Measurements from ENCODE around the gene DNMBP.

The DNMBP gene

DNA sequence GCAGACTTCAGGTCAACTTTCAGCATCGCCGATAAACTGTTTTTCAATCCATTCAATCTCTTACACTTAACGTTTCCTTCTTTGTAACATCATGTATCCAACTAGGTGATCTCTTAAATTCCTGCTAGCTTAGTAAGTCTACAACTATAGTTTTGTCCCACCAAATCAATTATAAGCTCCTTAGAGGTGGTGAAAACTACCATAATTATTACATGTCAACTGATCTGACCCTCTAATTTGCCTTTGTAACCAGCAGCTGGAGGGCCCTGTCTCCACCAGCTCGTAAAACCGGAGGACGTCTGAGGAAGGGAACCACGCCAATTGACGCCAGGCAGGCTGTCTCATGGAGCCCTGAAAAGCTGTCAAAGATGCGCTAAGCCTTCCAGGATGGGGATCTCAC, 113.9 kb downstream of the DNMBP start:
- TF ChIP-seq ZBTB7A (IDR thresholded peaks at IDR 0.05; ENCODE audit: low read depth) (no peak), CEBPB (IDR thresholded peaks at IDR 0.05) (no peak), RAD21 (IDR thresholded peaks at IDR 0.05; ENCODE audit: low read depth) (no peak), NFIC (IDR thresholded peaks at IDR 0.05) (no peak), REST (IDR thresholded peaks at IDR 0.05; ENCODE audit: low read depth) (no peak), USF1 (IDR thresholded peaks at IDR 0.05) (no peak), YY1 (IDR thresholded peaks at IDR 0.05; ENCODE audit: low read depth) (no peak), TAF1 (IDR thresholded peaks at IDR 0.05; ENCODE audit: low read depth) (no peak), CREB1 (IDR thresholded peaks at IDR 0.05; ENCODE audit: low read depth) (no peak), TEAD4 (IDR thresholded peaks at IDR 0.05) (no peak), FOXM1 (IDR thresholded peaks at IDR 0.05; ENCODE audit: borderline replicate concordance, low read depth) (no peak), EP300 (IDR thresholded peaks at IDR 0.05; ENCODE audit: borderline replicate concordance) (no peak), TCF12 (IDR thresholded peaks at IDR 0.05; ENCODE audit: low read depth) (no peak), EGR1 (IDR thresholded peaks at IDR 0.05) (no peak)
- TF ChIP-seq, protein P1, sequence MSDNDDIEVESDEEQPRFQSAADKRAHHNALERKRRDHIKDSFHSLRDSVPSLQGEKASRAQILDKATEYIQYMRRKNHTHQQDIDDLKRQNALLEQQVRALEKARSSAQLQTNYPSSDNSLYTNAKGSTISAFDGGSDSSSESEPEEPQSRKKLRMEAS (IDR thresholded peaks at IDR 0.05) = no peak

DNA sequence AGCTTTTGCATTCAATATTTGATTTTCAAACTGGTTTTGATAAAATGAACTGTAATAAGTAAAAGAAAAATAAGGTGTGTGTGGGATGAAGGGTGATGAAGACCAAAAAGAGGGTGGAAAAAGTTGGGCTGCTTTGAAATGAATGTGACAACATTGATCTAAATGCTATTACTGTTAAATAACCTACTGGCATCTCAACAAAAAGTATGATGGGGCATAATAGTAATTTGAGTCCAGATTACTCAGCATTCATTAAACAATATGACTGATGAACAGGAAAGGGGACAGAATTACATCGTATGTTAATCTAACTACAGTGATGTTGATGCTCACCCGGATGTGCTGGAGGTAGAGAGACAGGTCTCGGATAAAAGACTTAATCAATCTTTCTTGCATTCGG, 115.1 kb downstream of the DNMBP start:
- TF ChIP-seq CEBPB (IDR thresholded peaks at IDR 0.05) (no peak), EGR1 (IDR thresholded peaks at IDR 0.05) (no peak), NFIC (IDR thresholded peaks at IDR 0.05) (no peak), TAF1 (IDR thresholded peaks at IDR 0.05; ENCODE audit: low read depth) (no peak), TCF12 (IDR thresholded peaks at IDR 0.05; ENCODE audit: low read depth) (no peak), EP300 (IDR thresholded peaks at IDR 0.05; ENCODE audit: borderline replicate concordance) (no peak), YY1 (IDR thresholded peaks at IDR 0.05; ENCODE audit: low read depth) (no peak), TEAD4 (IDR thresholded peaks at IDR 0.05) (no peak)

GRCh38 chr10:99888622-99889021, 121.1 kb downstream of the DNMBP start:
- TF ChIP-seq FOXM1 (IDR thresholded peaks at IDR 0.05; ENCODE audit: borderline replicate concordance, low read depth) = no peak
- TF ChIP-seq EGR1 (IDR thresholded peaks at IDR 0.05) = no peak
- no peak for TF ChIP-seq TEAD4 (IDR thresholded peaks at IDR 0.05)
- TF ChIP-seq TAF1 (IDR thresholded peaks at IDR 0.05; ENCODE audit: low read depth) = no peak
- TF ChIP-seq USF1 (IDR thresholded peaks at IDR 0.05) = no peak
- no peak for TF ChIP-seq CREB1 (IDR thresholded peaks at IDR 0.05; ENCODE audit: low read depth)
- no peak for TF ChIP-seq YY1 (IDR thresholded peaks at IDR 0.05; ENCODE audit: low read depth)

DNA sequence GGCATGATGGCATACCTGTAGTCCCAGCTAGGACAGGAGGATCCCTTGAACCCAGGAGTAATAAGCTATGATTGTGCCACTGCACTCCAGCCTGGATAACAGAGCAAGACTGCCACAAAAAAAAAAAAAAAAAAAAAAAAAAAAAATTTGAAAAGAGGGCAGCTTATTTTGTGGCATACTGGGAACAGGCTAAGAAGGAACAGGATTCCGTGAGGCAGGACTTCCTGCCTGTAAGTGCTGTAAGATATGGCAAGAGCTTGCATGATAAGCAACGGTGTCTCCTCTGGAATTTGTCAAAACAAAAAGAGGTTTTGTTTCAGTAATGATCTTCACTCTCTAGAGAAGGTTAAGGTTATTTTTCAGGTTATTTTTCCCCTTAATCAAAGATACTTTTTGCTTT, 126.2 kb downstream of the DNMBP start:
- TF ChIP-seq TEAD4 (IDR thresholded peaks at IDR 0.05) (no peak), YY1 (IDR thresholded peaks at IDR 0.05; ENCODE audit: low read depth) (no peak), ZBTB7A (IDR thresholded peaks at IDR 0.05; ENCODE audit: low read depth) (no peak), RAD21 (IDR thresholded peaks at IDR 0.05; ENCODE audit: low read depth) (no peak), NFIC (IDR thresholded peaks at IDR 0.05) (no peak), EP300 (IDR thresholded peaks at IDR 0.05; ENCODE audit: borderline replicate concordance) (no peak), FOXM1 (IDR thresholded peaks at IDR 0.05; ENCODE audit: borderline replicate concordance, low read depth) (no peak), USF1 (IDR thresholded peaks at IDR 0.05) (no peak)
- TF ChIP-seq, protein P1 (IDR thresholded peaks at IDR 0.05) = no peak

DNA sequence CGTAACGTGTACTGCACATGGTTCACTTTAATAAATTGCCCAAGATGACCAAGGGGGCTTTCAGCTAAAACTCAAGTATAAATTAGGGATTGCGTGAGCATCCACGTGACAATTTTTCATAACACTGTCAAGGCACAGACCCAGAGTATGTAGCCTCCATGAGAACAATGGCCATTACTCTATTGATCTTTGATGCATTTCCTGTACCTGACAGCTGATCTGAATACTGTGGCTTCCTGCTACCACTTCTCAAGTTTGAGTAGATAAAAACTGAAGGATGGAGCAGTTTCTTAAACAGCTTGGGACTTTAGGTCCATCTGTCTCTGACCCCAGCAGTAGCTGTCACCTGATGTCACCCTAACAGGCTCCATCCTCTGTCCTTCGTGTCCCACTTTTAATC, 128.4 kb downstream of the DNMBP start:
- no peak for TF ChIP-seq EGR1 (IDR thresholded peaks at IDR 0.05)
- TF ChIP-seq TCF12 (IDR thresholded peaks at IDR 0.05; ENCODE audit: low read depth) = no peak
- TF ChIP-seq FOXM1 (IDR thresholded peaks at IDR 0.05; ENCODE audit: borderline replicate concordance, low read depth) = no peak
- no peak for TF ChIP-seq CEBPB (IDR thresholded peaks at IDR 0.05)
- TF ChIP-seq, protein P1 (IDR thresholded peaks at IDR 0.05) = no peak
- TF ChIP-seq ZBTB7A (IDR thresholded peaks at IDR 0.05; ENCODE audit: low read depth) = no peak
- no peak for TF ChIP-seq CREB1 (IDR thresholded peaks at IDR 0.05; ENCODE audit: low read depth)
- no peak for TF ChIP-seq YY1 (IDR thresholded peaks at IDR 0.05; ENCODE audit: low read depth)
- TF ChIP-seq USF1 (IDR thresholded peaks at IDR 0.05) = no peak
- TF ChIP-seq EP300 (IDR thresholded peaks at IDR 0.05; ENCODE audit: borderline replicate concordance) = no peak
- TF ChIP-seq NFIC (IDR thresholded peaks at IDR 0.05) = no peak
- no peak for TF ChIP-seq REST (IDR thresholded peaks at IDR 0.05; ENCODE audit: low read depth)

All from Ishikawa (cell line).